A549 (cell line): ENCODE measurements around the gene GRID1.

Experiments used
- EP300 ChIP-seq, 2 experiments: fragments of >200 bp; sonication (Bioruptor Twin); formaldehyde crosslinking; IDR thresholded peaks; 2 replicates in 1 of 2; 3 replicates in 1 of 2; pipeline ENCODE4 v1.6.1; 2016 to 2017
- FOSL2 ChIP-seq, 2 experiments: fragments of 450-650 bp in 1 of 2; fragments of >200 bp in 1 of 2; sonication (Bioruptor Twin) in 1 of 2; formaldehyde crosslinking; IDR thresholded peaks; 2 replicates each; pipeline versions ENCODE4 v1.5.0 to v1.6.1; 2016 to 2020; ENCODE audit warnings: mild to moderate bottlenecking in 1 of 2, moderate library complexity in 1 of 2
- HOXB13 ChIP-seq: fragments of 250-450 bp; sonication (Bioruptor Pico); IDR thresholded peaks from 2 replicates; pipeline ENCODE4 v1.5.0; 2020; ENCODE audit warnings: low read depth, mild to moderate bottlenecking, moderate library complexity
- KDM1A ChIP-seq: fragments of 200-600 bp; sonication (generic); IDR thresholded peaks from 2 replicates; pipeline ENCODE4 v1.6.1; 2016; ENCODE audit warnings: low read depth, mild to moderate bottlenecking
- POLR2A ChIP-seq: IDR thresholded peaks from 2 replicates; pipeline ENCODE4 v1.6.1; 2012; ENCODE audit warnings: mild to moderate bottlenecking, low read length
- RNF2 ChIP-seq: fragments of 200-600 bp; sonication (generic); IDR thresholded peaks from 2 replicates; pipeline ENCODE4 v1.6.1; 2016; ENCODE audit warnings: low read depth, mild to moderate bottlenecking, antibody characterized with exemption, moderate library complexity, borderline replicate concordance
- SMC3 ChIP-seq: fragments of >200 bp; sonication (Bioruptor Twin); formaldehyde crosslinking; IDR thresholded peaks from 3 replicates; pipeline ENCODE4 v1.6.1; 2018; ENCODE audit warnings: inconsistent platforms
- TF ChIP-seq, protein P1 (sequence below): fragments of 200-600 bp; sonication (generic); IDR thresholded peaks from 2 replicates; pipeline ENCODE4 v1.6.1; 2016; ENCODE audit warnings: antibody characterized with exemption, mild to moderate bottlenecking, moderate library complexity
- TF ChIP-seq, protein P2 (sequence below): fragments of >200 bp; sonication (Bioruptor Twin); formaldehyde crosslinking; IDR thresholded peaks from 3 replicates; pipeline ENCODE4 v1.5.1; 2016

DNA sequence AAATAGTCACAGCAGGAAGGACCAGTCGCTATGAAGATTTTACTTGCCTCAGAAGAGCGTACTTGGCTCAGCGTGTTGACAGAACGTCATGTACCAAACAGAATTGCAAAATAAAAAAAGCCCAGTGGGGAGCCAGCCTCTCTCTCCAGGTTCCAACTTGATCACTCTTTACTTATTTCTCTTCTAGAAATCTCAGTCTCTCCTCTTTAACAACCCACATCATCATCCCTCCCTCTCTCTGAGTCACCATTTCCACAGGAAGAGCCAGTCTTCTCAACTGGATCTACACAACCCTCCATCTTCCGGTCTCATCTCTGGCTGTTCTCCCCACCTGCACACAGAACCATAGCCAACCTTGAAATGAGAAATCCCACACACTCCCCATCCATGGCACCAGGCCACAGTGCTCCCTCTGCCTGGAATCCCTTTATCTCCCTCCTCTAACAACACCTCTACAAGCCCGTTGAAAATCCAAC, 718.3 kb downstream of the GRID1 start:
- TF ChIP-seq RNF2 (no peak), HOXB13 (no peak), KDM1A (no peak), SMC3 (no peak), FOSL2 (IDR thresholded peaks at IDR 0.05) (no peak), FOSL2 (CRISPR knock-in tag; IDR thresholded peaks at IDR 0.05) (no peak), EP300 (IDR thresholded peaks at IDR 0.05) (no peak), POLR2A (no peak)
- TF ChIP-seq, protein P1, sequence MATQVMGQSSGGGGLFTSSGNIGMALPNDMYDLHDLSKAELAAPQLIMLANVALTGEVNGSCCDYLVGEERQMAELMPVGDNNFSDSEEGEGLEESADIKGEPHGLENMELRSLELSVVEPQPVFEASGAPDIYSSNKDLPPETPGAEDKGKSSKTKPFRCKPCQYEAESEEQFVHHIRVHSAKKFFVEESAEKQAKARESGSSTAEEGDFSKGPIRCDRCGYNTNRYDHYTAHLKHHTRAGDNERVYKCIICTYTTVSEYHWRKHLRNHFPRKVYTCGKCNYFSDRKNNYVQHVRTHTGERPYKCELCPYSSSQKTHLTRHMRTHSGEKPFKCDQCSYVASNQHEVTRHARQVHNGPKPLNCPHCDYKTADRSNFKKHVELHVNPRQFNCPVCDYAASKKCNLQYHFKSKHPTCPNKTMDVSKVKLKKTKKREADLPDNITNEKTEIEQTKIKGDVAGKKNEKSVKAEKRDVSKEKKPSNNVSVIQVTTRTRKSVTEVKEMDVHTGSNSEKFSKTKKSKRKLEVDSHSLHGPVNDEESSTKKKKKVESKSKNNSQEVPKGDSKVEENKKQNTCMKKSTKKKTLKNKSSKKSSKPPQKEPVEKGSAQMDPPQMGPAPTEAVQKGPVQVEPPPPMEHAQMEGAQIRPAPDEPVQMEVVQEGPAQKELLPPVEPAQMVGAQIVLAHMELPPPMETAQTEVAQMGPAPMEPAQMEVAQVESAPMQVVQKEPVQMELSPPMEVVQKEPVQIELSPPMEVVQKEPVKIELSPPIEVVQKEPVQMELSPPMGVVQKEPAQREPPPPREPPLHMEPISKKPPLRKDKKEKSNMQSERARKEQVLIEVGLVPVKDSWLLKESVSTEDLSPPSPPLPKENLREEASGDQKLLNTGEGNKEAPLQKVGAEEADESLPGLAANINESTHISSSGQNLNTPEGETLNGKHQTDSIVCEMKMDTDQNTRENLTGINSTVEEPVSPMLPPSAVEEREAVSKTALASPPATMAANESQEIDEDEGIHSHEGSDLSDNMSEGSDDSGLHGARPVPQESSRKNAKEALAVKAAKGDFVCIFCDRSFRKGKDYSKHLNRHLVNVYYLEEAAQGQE: no peak
- TF ChIP-seq, protein P2, sequence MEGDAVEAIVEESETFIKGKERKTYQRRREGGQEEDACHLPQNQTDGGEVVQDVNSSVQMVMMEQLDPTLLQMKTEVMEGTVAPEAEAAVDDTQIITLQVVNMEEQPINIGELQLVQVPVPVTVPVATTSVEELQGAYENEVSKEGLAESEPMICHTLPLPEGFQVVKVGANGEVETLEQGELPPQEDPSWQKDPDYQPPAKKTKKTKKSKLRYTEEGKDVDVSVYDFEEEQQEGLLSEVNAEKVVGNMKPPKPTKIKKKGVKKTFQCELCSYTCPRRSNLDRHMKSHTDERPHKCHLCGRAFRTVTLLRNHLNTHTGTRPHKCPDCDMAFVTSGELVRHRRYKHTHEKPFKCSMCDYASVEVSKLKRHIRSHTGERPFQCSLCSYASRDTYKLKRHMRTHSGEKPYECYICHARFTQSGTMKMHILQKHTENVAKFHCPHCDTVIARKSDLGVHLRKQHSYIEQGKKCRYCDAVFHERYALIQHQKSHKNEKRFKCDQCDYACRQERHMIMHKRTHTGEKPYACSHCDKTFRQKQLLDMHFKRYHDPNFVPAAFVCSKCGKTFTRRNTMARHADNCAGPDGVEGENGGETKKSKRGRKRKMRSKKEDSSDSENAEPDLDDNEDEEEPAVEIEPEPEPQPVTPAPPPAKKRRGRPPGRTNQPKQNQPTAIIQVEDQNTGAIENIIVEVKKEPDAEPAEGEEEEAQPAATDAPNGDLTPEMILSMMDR: no peak
